GM19463 (cell line): ENCODE measurements around the gene NLRC5.
"Not testable (repeated sequence)": the region's sequence is repeated elsewhere in the genome, so short reads cannot be mapped to it uniquely, and the experiment has no call there.

Experiments used
- ATAC-seq: cut with Tn5 transposase; IDR thresholded peaks from one replicate; pipeline ENCODE4 v1.9.1; 2021; ENCODE audit warnings: mild to moderate bottlenecking, moderate library complexity; ENCODE audit not compliant: unreplicated experiment

NLRC5 gene

GRCh38 chr16:57044931-57045693, 55.8 kb downstream of the NLRC5 start:
- no peak for ATAC-seq

GRCh38 chr16:57045694-57046381, 56.5 kb downstream of the NLRC5 start:
- no peak for ATAC-seq

GRCh38 chr16:57048095-57048494, 58.7 kb downstream of the NLRC5 start:
- ATAC-seq, result no peak

DNA sequence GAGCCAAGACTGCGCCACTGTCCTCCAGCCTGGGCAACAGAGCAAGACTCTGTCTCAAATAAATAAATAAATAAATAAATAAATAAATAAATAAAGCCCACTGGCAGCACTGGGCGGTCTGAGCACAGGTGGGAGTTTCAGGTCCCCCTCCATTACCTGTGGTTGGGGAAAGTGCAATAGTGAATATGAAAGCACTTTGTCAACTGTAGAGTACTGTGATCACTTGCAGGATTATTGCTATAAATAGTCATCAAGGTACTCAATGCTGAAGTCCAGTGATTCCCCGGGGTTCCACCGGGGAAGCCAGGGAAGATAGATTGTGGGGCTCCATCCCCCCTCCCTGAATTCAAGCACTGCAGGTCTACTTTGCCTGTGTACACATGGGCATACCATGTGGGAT, 60.3 kb downstream of the NLRC5 start:
- ATAC-seq, result no peak

DNA sequence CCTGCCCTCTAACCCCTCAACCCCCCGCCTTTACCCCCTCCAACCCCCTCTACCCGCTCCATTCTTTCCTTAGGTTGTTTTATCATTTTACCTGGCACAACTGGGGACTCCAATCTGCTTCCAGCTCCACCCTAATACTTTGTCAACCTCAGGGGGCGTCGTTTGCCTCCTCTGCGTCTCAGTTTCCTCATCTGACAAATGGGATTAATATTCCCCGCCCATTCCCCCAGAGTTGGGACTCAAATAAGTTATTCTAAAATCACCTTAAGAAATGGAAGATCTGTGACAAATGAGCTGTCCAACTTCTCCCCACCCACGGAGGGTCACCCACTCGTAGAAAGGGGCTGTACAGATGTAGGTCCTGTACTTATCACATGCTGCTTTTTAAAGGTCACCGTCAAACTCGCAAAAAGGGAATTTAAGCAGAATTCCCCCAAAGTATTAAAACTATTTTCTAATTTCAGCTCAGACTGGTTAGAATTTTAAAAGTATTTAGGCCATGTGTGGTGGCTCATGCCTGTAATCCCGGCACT, 62.4 kb downstream of the NLRC5 start:
- ATAC-seq, result no peak

DNA sequence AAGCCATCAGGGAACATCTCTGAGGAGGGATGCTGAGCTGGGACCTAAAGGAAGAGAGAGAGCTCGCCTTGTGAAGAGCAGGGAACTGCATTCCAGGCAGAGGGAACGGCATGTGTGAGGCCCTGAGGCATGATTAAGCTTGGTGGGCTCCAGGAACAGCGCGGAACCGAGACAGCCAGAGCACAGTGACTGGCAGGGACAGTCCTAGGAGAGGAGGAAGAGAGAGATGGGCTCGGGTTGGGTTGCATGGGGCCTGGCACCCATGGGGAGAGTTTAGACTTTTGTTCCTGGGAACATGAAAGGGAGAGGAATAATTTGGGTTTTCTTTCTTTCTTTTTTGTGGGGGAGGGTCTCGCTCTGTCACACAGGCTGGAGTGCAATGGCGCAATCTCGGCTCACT, 63.8 kb downstream of the NLRC5 start:
- ATAC-seq, result no peak

- no peak for ATAC-seq
Measured at GRCh38 chr16:57054338-57054737, 65.0 kb downstream of the NLRC5 start.

DNA sequence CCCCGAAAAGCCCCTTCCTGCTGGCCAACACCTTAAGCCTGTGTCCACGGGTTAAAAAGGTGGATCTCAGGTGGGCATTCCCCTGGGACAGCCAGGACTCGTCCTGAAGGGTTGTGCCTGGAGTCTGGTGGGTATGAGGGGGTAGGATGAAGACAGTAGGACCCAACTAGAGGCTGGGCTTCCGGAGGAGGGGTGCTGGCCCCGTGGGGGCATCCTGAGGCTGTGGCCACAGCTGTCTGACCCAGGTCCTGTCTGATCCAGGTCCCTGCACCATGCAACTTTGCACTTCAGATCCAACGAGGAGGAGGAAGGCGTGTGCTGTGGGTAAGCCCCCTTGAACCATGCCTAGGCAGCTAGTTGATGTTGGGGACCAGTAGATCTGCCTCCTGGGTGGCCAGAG, 65.4 kb downstream of the NLRC5 start:
- ATAC-seq, result no peak

DNA sequence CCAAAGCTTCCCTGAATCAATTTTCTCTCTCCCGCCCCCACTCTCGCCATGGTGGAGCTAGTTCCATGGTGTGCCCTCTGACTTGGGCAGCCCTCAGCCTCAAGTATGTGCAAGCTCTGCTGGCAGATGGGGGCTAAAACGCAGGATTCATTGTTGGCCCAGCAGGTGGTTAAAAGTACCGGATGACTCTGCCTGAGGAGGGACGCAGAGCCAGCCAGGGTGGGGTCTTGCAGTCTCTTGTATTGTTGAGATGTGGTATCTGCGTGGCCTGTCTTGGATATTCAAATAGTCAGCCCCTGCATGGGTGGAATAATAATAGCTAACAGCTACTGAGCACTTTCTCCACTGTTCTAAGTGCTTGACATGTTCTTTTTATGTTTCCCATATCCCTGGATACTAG, 66.3 kb downstream of the NLRC5 start:
- ATAC-seq, result no peak

DNA sequence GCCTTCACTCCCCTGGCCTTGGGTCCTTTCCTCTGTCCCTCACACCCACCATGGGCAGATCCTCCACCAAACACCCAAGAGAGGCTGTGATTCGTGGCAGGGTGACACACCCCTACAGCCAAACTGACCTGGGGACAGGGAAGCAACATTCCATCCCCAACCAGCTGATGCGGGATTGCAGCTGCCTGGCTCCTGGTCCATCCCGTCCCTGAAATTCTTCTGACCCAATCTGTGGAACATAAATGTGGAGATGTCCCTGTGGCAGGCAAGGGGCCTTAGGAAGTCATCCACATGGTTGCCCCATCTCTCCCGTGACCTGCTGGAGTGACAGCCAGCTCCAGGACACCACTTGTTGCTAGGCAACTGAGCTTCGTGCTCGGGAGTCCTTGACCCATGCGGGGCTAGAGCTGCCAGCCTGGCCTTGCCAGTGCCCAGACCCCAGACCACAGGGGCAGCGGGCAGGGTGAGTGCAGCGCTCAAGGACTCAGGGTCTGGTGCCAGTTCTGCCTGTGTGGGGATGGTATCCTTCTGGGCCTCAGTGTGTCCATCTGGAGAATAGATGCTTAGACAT, 69.0 kb downstream of the NLRC5 start:
- ATAC-seq, result no peak

DNA sequence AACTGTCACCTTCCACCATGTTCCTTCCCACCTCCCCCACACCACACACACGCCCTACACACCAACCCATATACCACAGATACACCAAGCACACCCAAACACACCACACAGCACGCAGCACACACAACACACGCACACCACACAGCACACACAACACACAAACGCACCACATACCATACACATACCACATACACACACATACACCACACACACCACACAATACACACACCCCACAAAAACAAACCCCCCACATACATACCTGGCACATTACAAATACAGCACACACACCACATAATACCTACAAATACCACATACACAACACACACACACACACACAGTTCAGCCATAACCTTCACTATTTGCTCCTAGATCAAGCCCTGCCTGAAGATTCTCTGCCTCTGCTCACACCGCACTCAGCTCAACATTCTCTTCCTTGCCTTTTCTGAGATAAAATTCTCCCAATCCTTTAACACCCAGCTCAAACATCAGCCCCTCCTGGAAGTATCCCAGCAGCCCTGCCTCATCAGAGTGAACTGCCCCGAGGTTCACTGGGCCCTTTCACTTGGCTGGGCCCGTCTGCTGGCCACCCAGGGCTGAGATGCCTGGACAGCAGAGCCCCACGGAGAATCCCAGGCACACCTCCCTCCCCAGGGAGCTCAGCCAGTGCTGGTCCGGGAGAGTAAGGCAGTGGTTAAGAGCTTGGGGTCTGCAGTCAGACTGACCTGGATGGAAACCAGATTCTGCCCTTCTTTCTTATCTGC, 71.1 kb downstream of the NLRC5 start:
- no peak for ATAC-seq

DNA sequence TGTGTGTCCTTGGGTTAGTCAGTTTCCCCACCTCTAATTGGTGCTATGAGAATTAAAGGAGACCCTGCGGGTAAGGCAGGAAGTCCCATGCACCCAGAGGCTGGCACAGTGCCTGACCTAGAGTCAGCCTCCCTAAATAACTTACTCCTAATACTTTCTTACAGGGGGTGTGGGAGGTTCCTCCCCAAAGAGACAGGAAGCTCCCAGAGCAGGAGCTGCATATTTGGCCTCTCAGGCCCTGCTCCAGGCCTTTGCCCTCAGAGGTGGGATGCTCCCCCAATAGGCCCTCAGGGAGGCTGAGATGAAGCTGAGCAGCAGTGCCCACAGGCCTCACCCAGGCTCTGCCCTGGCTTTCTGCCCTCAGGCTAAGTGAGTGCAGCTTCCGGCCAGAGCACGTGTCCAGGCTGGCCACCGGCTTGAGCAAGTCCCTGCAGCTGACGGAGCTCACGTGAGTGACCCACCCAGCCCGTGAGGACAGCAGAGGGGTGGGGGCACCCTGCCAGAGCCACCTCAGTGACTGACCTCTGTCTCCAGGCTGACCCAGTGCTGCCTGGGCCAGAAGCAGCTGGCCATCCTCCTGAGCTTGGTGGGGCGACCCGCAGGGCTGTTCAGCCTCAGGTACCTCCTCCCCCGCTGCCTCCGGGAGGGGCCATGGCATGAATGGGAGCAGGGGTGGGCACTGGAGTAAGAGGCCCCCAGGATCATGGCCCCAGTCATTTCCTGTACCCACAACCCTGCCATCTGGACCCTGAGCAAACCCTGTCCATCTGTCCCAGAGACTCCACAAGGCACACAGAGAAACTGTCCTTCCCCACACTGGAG, 71.9 kb downstream of the NLRC5 start:
- ATAC-seq, result no peak

DNA sequence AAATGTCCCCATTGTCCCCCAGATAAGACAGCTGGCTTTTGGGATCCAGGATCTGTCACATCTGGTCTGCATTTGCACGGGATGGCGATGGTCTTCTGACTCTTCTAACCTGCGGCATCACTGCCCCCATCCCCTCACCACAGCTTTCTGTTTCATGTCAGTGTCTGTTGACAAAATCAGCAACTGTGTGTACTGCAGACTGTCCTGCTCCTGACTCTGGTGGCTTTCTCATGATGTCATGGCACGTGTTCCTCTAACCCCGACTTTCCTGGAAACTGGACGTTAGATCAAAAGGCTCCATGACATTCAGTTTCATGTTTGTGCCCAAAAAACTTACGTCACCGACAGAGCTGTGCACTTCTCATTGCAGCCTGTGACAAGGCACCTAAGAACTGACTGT, 73.0 kb downstream of the NLRC5 start:
- ATAC-seq, result no peak

DNA sequence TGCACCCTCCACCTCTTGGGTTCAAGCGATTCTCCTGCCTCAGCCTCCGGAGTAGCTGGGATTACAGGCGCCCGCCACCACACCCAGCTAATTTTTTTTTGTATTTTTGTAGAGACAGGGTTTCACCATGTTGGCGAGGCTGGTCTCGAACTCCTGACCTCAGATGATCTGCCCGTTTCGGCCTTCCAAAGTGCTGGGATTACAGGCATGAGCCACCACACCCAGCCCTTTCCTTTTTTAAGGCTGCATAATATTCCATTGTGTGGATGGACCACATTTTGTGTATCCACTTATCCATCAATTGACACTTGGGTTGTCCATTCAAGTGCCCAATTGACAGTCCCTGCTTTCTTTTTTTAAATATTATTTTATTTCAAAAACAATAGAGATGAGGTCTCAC, 73.8 kb downstream of the NLRC5 start:
- not testable (repeated sequence) for ATAC-seq

DNA sequence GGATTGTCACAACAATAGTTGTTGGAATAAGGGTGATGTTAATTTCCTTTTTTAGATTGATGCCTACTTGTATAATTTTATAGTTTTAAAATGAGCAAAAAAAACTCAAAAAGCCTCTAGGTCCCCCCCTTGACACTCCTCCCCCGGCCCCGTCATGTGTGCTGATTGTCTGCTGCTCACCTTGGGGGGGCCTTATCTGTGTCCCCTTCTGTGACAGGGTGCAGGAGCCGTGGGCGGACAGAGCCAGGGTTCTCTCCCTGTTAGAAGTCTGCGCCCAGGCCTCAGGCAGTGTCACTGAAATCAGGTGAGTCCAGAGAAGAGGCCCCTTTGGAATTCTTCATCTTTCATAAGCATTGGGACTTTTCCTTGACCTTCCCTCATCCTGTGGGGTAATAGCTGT, 75.6 kb downstream of the NLRC5 start:
- no peak for ATAC-seq

DNA sequence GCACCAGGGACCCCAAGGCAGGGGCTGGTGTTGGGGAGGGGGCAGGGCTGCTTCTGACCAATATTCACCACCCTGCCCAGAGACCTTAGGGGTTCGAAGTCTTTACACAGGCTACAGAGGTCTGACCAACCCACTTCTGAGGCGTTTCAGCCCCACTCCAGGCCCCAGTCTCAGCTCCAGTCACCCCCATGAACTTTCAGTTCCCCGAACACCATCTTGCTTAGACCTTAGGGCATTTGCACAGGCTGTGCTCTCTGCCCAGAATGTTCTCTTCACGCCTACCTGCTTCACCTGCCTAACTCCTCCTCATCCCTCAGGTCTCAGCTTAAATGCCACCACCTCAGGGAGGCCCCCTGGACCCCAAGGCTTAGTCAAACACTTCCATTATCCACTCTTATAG, 77.3 kb downstream of the NLRC5 start:
- ATAC-seq, result no peak

- no peak for ATAC-seq
Measured at GRCh38 chr16:57067347-57067746, 78.0 kb downstream of the NLRC5 start.

GRCh38 chr16:57069053-57069452, 79.7 kb downstream of the NLRC5 start:
- ATAC-seq, result no peak

DNA sequence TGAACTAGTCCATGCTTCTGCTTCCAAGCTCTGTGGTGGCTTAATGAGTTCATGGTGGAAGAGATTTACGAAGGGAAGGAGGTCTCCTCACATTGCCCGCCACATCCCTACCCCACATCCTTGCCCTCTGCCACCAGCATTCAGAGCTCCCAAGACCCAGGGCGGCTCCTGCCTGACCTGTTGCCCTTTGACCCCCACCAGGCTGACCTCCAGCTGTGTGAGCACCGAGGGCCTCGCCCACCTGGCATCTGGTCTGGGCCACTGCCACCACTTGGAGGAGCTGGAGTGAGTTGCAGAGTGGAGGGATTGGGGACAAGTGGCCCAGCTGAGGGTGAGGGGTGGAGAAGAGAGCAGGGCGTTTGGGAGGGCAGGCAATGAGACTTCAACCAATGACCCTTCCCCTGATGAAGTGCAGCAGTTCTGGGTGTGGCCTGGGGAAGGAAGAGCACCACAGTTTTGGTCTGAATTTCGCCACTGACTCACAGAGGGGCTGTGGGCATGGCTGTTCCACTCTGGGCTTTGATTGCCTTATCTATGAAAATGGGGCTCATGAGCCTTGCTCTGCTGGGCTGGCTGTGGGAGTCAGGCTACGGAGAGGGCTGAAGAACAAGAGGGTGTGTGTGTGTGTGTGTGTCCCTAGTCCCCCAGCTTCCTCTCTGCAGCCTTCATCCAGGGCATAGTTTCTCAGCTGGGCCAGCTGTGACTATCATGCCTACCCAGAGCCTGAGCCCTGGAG, 80.4 kb downstream of the NLRC5 start:
- no peak for ATAC-seq

DNA sequence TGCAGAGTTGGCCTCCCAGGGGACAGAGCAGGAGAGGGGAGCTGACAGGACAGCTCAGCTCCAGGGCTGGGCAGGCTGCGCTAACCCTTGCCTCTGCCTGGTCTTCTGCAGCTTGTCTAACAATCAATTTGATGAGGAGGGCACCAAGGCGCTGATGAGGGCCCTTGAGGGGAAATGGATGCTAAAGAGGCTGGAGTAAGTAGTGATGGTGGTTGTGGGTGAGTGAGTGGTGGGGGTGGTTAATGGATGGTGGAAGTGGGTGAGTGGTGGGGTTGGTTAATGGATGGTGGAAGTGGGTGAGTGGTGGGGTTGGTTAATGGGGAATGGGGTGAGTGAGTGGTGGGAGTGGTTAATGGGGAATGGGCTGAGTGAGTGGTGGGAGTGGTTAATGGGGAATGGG, 81.1 kb downstream of the NLRC5 start:
- no peak for ATAC-seq
